ENCODE data around the gene TPM1. TPM values are rescaled to one million over a fixed set of nuclear protein-coding genes. Genes with fewer than 3 reads are reported as not detected.

Gene TPM1
- total RNA-seq, 1 donor from 2014 or later: 106 TPM

DNA sequence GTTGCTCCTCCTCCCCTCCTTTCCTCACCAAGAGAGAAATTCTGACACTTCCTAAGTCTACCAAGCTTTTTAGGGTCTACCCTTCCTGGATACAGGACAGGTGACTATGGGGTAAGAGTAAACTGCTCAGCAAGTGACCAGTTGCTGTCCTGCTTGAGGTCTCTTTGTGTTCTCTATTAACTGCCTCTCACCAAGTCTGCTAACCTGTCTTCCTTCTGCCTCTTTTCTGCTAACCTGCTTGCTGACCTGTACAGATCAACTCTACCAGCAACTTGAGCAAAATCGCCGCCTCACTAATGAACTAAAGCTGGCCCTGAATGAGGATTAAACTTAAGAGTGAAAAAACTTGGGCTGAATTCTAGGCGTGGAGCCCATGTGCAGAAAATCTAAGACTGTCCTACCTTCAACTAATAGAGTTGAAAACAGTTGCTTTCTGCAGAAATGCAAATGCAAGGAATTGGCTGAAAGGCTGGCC is 27.1 kb downstream of the TPM1 start:
- Mint-ChIP-seq H3K27me3 (ENCODE audit: unreplicated experiment) (peaks cover 2% of the 10 kb centered on the region), H3K4me1 (ENCODE audit: unreplicated experiment) (peaks cover 3% of the 10 kb centered on the region), H3K9me3 (ENCODE audit: unreplicated experiment) (no peaks in the 10 kb centered on the region), H3K36me3 (ENCODE audit: low read depth, unreplicated experiment) (peaks cover 32% of the 10 kb centered on the region), H3K4me3 (ENCODE audit: unreplicated experiment) (peak overlapping the region; percentile 34), H3K27ac (ENCODE audit: unreplicated experiment) (no peak overlapping the region)
- TF ChIP-seq CTCF (IDR thresholded peaks at IDR 0.05; ENCODE audit: unreplicated experiment): no peak
- no peak for DNase-seq (ENCODE audit: low spot score)

- DNase-seq (ENCODE audit: low spot score): no peak
- H3K36me3 Mint-ChIP-seq (ENCODE audit: low read depth, unreplicated experiment): peaks cover 31% of the 10 kb centered on the region
- TF ChIP-seq CTCF (IDR thresholded peaks at IDR 0.05; ENCODE audit: unreplicated experiment): no peak
- peaks cover 2% of the 10 kb centered on the region for H3K4me1 Mint-ChIP-seq (ENCODE audit: unreplicated experiment)
- no peak overlapping the region for H3K4me3 Mint-ChIP-seq (ENCODE audit: unreplicated experiment)
- no peak overlapping the region for H3K27ac Mint-ChIP-seq (ENCODE audit: unreplicated experiment)
- H3K27me3 Mint-ChIP-seq (ENCODE audit: unreplicated experiment): peaks cover 2% of the 10 kb centered on the region
- no peaks in the 10 kb centered on the region for H3K9me3 Mint-ChIP-seq (ENCODE audit: unreplicated experiment)
Measured at GRCh38 chr15:63070681-63071129, 28.2 kb downstream of the TPM1 start.

DNA sequence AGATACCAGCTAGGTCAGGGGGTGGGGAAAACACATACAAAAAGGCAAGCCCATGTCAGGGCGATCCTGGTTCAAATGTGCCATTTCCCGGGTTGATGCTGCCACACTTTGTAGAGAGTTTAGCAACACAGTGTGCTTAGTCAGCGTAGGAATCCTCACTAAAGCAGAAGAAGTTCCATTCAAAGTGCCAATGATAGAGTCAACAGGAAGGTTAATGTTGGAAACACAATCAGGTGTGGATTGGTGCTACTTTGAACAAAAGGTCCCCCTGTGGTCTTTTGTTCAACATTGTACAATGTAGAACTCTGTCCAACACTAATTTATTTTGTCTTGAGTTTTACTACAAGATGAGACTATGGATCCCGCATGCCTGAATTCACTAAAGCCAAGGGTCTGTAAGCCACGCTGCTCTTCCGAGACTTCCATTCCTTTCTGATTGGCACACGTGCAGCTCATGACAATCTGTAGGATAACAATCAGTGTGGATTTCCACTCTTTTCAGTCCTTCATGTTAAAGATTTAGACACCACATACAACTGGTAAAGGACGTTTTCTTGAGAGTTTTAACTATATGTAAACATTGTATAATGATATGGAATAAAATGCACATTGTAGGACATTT is 28.9 kb downstream of the TPM1 start:
- no peak for DNase-seq (ENCODE audit: low spot score)
- no peak for TF ChIP-seq CTCF (IDR thresholded peaks at IDR 0.05; ENCODE audit: unreplicated experiment)
- Mint-ChIP-seq H3K27me3 (ENCODE audit: unreplicated experiment) (no peaks in the 10 kb centered on the region), H3K36me3 (ENCODE audit: low read depth, unreplicated experiment) (peaks cover 26% of the 10 kb centered on the region), H3K9me3 (ENCODE audit: unreplicated experiment) (no peaks in the 10 kb centered on the region), H3K4me1 (ENCODE audit: unreplicated experiment) (no peaks in the 10 kb centered on the region), H3K27ac (ENCODE audit: unreplicated experiment) (no peak overlapping the region), H3K4me3 (ENCODE audit: unreplicated experiment) (no peak overlapping the region)

GRCh38 chr15:63072023-63072650 is 29.6 kb downstream of the TPM1 start:
- Mint-ChIP-seq H3K4me3 (ENCODE audit: unreplicated experiment) (no peak overlapping the region), H3K27me3 (ENCODE audit: unreplicated experiment) (no peaks in the 10 kb centered on the region), H3K36me3 (ENCODE audit: low read depth, unreplicated experiment) (peaks cover 25% of the 10 kb centered on the region), H3K9me3 (ENCODE audit: unreplicated experiment) (no peaks in the 10 kb centered on the region), H3K4me1 (ENCODE audit: unreplicated experiment) (no peaks in the 10 kb centered on the region), H3K27ac (ENCODE audit: unreplicated experiment) (no peak overlapping the region)
- TF ChIP-seq CTCF (IDR thresholded peaks at IDR 0.05; ENCODE audit: unreplicated experiment): no peak
- DNase-seq (ENCODE audit: low spot score): no peak

GRCh38 chr15:63072809-63073277 is 30.3 kb downstream of the TPM1 start:
- H3K4me3 Mint-ChIP-seq (ENCODE audit: unreplicated experiment): no peak overlapping the region
- H3K4me1 Mint-ChIP-seq (ENCODE audit: unreplicated experiment): no peaks in the 10 kb centered on the region
- no peak overlapping the region for H3K27ac Mint-ChIP-seq (ENCODE audit: unreplicated experiment)
- H3K36me3 Mint-ChIP-seq (ENCODE audit: low read depth, unreplicated experiment): peaks cover 25% of the 10 kb centered on the region
- no peaks in the 10 kb centered on the region for H3K27me3 Mint-ChIP-seq (ENCODE audit: unreplicated experiment)
- no peak for TF ChIP-seq CTCF (IDR thresholded peaks at IDR 0.05; ENCODE audit: unreplicated experiment)
- no peaks in the 10 kb centered on the region for H3K9me3 Mint-ChIP-seq (ENCODE audit: unreplicated experiment)
- no peak for DNase-seq (ENCODE audit: low spot score)

Measured in endothelial cell (in vitro differentiated cells).